ENCODE results near the gene SCN1B.

- no peak for TF ChIP-seq CTCF (IDR thresholded peaks at IDR 0.05)
- TF ChIP-seq USF2 (IDR thresholded peaks at IDR 0.05): no peak
- no peak for TF ChIP-seq RAD21 (conservative IDR thresholded peaks at IDR 0.05 in 1 of 2, IDR thresholded peaks at IDR 0.05 in 1 of 2)
- TF ChIP-seq ELK1 (IDR thresholded peaks at IDR 0.05; ENCODE audit: low read depth, low read length): no peak
- TF ChIP-seq NFE2L2 (conservative IDR thresholded peaks at IDR 0.05; ENCODE audit: low read length): no peak
- no peak for TF ChIP-seq SMC3 (IDR thresholded peaks at IDR 0.05)
- no peak for TF ChIP-seq NR3C1 (IDR thresholded peaks at IDR 0.05)
- TF ChIP-seq POLR2A (IDR thresholded peaks at IDR 0.05; ENCODE audit: low read length): no peak
- no peak for TF ChIP-seq POLR2AphosphoS2 (conservative IDR thresholded peaks at IDR 0.05; ENCODE audit: low read length)
- no peak for TF ChIP-seq SREBF2 (IDR thresholded peaks at IDR 0.05)
- no peak for TF ChIP-seq ZNF302 (CRISPR knock-in tag; IDR thresholded peaks at IDR 0.05)
- TF ChIP-seq MYC (IDR thresholded peaks at IDR 0.05; ENCODE audit: borderline replicate concordance, low read length): no peak
- no peak for TF ChIP-seq RFX5 (IDR thresholded peaks at IDR 0.05)
- TF ChIP-seq KDM5A (IDR thresholded peaks at IDR 0.05): no peak
Measured at GRCh38 chr19:35042954-35043604, 12.8 kb downstream of the SCN1B start.
